Central memory CD8-positive, alpha-beta T cell (primary cell): ENCODE measurements around the gene PP2D1.
"Not testable (repeated sequence)": the region's sequence is repeated elsewhere in the genome, so short reads cannot be mapped to it uniquely, and the experiment has no call there.

ENCODE experiments used
- ATAC-seq: fragments of 150-1000 bp; cut with Tn5 transposase; replicated peaks from 2 replicates; pipeline ENCODE4 v1.10.0; 2022; ENCODE audit warnings: mild to moderate bottlenecking, moderate FRiP score, moderate number of reproducible peaks; ENCODE audit not compliant: poor library complexity, severe bottlenecking; ENCODE audit errors: extremely low read depth
- DNase-seq, 2 donors: peaks; one replicate each; pipeline ENCODE4 v3.0.0; 2021; ENCODE audit warnings: low spot score in 2 of 2
- H3K27ac Mint-ChIP-seq: one replicate; pipeline ENCODE4 v1.8.0; 2022; ENCODE audit warnings: low read depth, mild to moderate bottlenecking, moderate library complexity, mixed read lengths
- H3K27me3 Mint-ChIP-seq: one replicate; pipeline ENCODE4 v1.8.0; 2022; ENCODE audit warnings: mixed read lengths
- H3K36me3 Mint-ChIP-seq: one replicate; pipeline ENCODE4 v1.8.0; 2022; ENCODE audit warnings: mild to moderate bottlenecking, moderate library complexity, mixed read lengths; ENCODE audit not compliant: insufficient read depth
- H3K4me1 Mint-ChIP-seq: one replicate; pipeline ENCODE4 v1.8.0; 2022; ENCODE audit warnings: mixed read lengths
- H3K4me3 Mint-ChIP-seq: one replicate; pipeline ENCODE4 v1.8.0; 2022; ENCODE audit warnings: mild to moderate bottlenecking, moderate library complexity, mixed read lengths
- H3K9me3 Mint-ChIP-seq: one replicate; pipeline ENCODE4 v1.8.0; 2022; ENCODE audit warnings: mixed read lengths

PP2D1 gene

GRCh38 chr3:20047341-20047779, 35.3 kb upstream of the PP2D1 start:
- Mint-ChIP-seq H3K27me3 (no peaks in the 10 kb centered on the region), H3K4me3 (no peak overlapping the region), H3K4me1 (peaks cover 71% of the 10 kb centered on the region), H3K27ac (peak overlapping the region; percentile 80), H3K9me3 (no peaks in the 10 kb centered on the region), H3K36me3 (peaks cover 2% of the 10 kb centered on the region)
- no peak for DNase-seq
- no peak for ATAC-seq

- Mint-ChIP-seq H3K27ac (no peak overlapping the region), H3K4me1 (peaks cover 71% of the 10 kb centered on the region), H3K4me3 (no peak overlapping the region), H3K36me3 (peaks cover 5% of the 10 kb centered on the region), H3K9me3 (no peaks in the 10 kb centered on the region), H3K27me3 (no peaks in the 10 kb centered on the region)
- no peak for DNase-seq
- no peak for ATAC-seq
These were observed 34.5 kb upstream of the PP2D1 start for GRCh38 chr3:20046556-20046955.

GRCh38 chr3:20045141-20045540, 33.1 kb upstream of the PP2D1 start:
- H3K4me1 Mint-ChIP-seq, result peaks cover 61% of the 10 kb centered on the region
- H3K4me3 Mint-ChIP-seq, result peak overlapping the region; percentile 98
- peaks cover 13% of the 10 kb centered on the region for H3K36me3 Mint-ChIP-seq
- H3K27me3 Mint-ChIP-seq, ATAC-seq, DNase-seq, H3K9me3 Mint-ChIP-seq: not testable (repeated sequence)
- peak overlapping the region; percentile 97 for H3K27ac Mint-ChIP-seq

GRCh38 chr3:20043825-20044224, 31.8 kb upstream of the PP2D1 start:
- Mint-ChIP-seq H3K4me1 (peaks cover 63% of the 10 kb centered on the region), H3K27ac (peak overlapping the region; percentile 97), H3K4me3 (peak overlapping the region; percentile 98), H3K27me3 (no peaks in the 10 kb centered on the region), H3K9me3 (no peaks in the 10 kb centered on the region), H3K36me3 (peaks cover 16% of the 10 kb centered on the region)
- ATAC-seq, result no peak
- DNase-seq, result no peak

- H3K4me3 Mint-ChIP-seq, result peak overlapping the region; percentile 98
- H3K4me1 Mint-ChIP-seq, result peaks cover 65% of the 10 kb centered on the region
- peak; percentile 18 to 32 for DNase-seq
- no peak for ATAC-seq
- H3K9me3 Mint-ChIP-seq, result no peaks in the 10 kb centered on the region
- peaks cover 18% of the 10 kb centered on the region for H3K36me3 Mint-ChIP-seq
- no peaks in the 10 kb centered on the region for H3K27me3 Mint-ChIP-seq
- peak overlapping the region; percentile 97 for H3K27ac Mint-ChIP-seq
These were observed 31.3 kb upstream of the PP2D1 start for GRCh38 chr3:20043396-20043795.

- H3K4me1 Mint-ChIP-seq, result peaks cover 55% of the 10 kb centered on the region
- no peaks in the 10 kb centered on the region for H3K9me3 Mint-ChIP-seq
- H3K4me3 Mint-ChIP-seq, result peak overlapping the region; percentile 98
- H3K27me3 Mint-ChIP-seq, result no peaks in the 10 kb centered on the region
- peaks cover 18% of the 10 kb centered on the region for H3K36me3 Mint-ChIP-seq
- H3K27ac Mint-ChIP-seq, result peak overlapping the region; percentile 97
- DNase-seq (no peak), ATAC-seq (no peak)
These were observed 30.3 kb upstream of the PP2D1 start for GRCh38 chr3:20042331-20042730.

- ATAC-seq (peak; percentile 30), DNase-seq (peak; percentile 47 to 54)
- H3K9me3 Mint-ChIP-seq, result no peaks in the 10 kb centered on the region
- H3K27me3 Mint-ChIP-seq, result no peaks in the 10 kb centered on the region
- peaks cover 44% of the 10 kb centered on the region for H3K4me1 Mint-ChIP-seq
- H3K27ac Mint-ChIP-seq, result peak overlapping the region; percentile 97
- peaks cover 18% of the 10 kb centered on the region for H3K36me3 Mint-ChIP-seq
- H3K4me3 Mint-ChIP-seq, result peak overlapping the region; percentile 98
These were observed 29.2 kb upstream of the PP2D1 start for GRCh38 chr3:20041197-20041780.

GRCh38 chr3:20040548-20041196, 28.6 kb upstream of the PP2D1 start:
- Mint-ChIP-seq H3K27ac (peak overlapping the region; percentile 97), H3K9me3 (no peaks in the 10 kb centered on the region), H3K36me3 (peaks cover 18% of the 10 kb centered on the region), H3K4me3 (peak overlapping the region; percentile 98), H3K27me3 (no peaks in the 10 kb centered on the region), H3K4me1 (peaks cover 42% of the 10 kb centered on the region)
- ATAC-seq (peak; percentile 21), DNase-seq (peak; percentile 41 to 53)

- peak; percentile 64 for ATAC-seq
- Mint-ChIP-seq H3K9me3 (no peaks in the 10 kb centered on the region), H3K36me3 (peaks cover 18% of the 10 kb centered on the region), H3K27me3 (no peaks in the 10 kb centered on the region), H3K27ac (peak within 1 kb of the TSS; percentile 97), H3K4me3 (peak within 1 kb of the TSS; percentile 98), H3K4me1 (peaks cover 42% of the 10 kb centered on the region)
- DNase-seq, result peak; percentile 64 to 74
These were observed 27.9 kb upstream of the PP2D1 start, which contains the start of gene KAT2B for GRCh38 chr3:20039765-20040547. KAT2B (plus strand) TSS chr3:20040446; CDS start chr3:20040478, 32 bp downstream.

GRCh38 chr3:20039466-20039764, 27.4 kb upstream of the PP2D1 start:
- H3K36me3 Mint-ChIP-seq, result peaks cover 18% of the 10 kb centered on the region
- H3K4me1 Mint-ChIP-seq, result peaks cover 37% of the 10 kb centered on the region
- ATAC-seq (no peak), DNase-seq (no peak)
- H3K9me3 Mint-ChIP-seq, result no peaks in the 10 kb centered on the region
- no peaks in the 10 kb centered on the region for H3K27me3 Mint-ChIP-seq
- H3K27ac Mint-ChIP-seq, result peak overlapping the region; percentile 92
- H3K4me3 Mint-ChIP-seq, result peak overlapping the region; percentile 87

GRCh38 chr3:20038699-20039465, 26.8 kb upstream of the PP2D1 start:
- H3K27me3 Mint-ChIP-seq, result no peaks in the 10 kb centered on the region
- H3K4me3 Mint-ChIP-seq, result peak overlapping the region; percentile 87
- peak overlapping the region; percentile 92 for H3K27ac Mint-ChIP-seq
- no peaks in the 10 kb centered on the region for H3K9me3 Mint-ChIP-seq
- no peak for ATAC-seq
- peaks cover 32% of the 10 kb centered on the region for H3K4me1 Mint-ChIP-seq
- H3K36me3 Mint-ChIP-seq, result peaks cover 18% of the 10 kb centered on the region
- DNase-seq, result no peak

GRCh38 chr3:20037255-20037996, 25.4 kb upstream of the PP2D1 start:
- H3K27ac Mint-ChIP-seq, result no peak overlapping the region
- no peak for DNase-seq
- no peak overlapping the region for H3K4me3 Mint-ChIP-seq
- no peak for ATAC-seq
- no peaks in the 10 kb centered on the region for H3K27me3 Mint-ChIP-seq
- peaks cover 18% of the 10 kb centered on the region for H3K4me1 Mint-ChIP-seq
- H3K9me3 Mint-ChIP-seq, result no peaks in the 10 kb centered on the region
- peaks cover 16% of the 10 kb centered on the region for H3K36me3 Mint-ChIP-seq
